MCF 10A (cell line): Measurements from ENCODE around the gene CDK17. TPM values are rescaled to one million over a fixed set of nuclear protein-coding genes. Genes with fewer than 3 reads are reported as not detected.

Source experiments
- BruUV-seq: library from RNA; stranded (reverse); fragments of 400-500 nt; replicated peaks from 2 replicates; lab custom pipeline; 2021; lab: Mats Ljungman, UMichigan
- CTCF ChIA-PET: fragments of 300-600 bp; sonication (Branson Sonifier 250); formaldehyde crosslinking; extraction: SDS; loops from one replicate; lab custom pipeline; 2021; ENCODE audit warnings: antibody characterized with exemption, inconsistent platforms; lab: Yijun Ruan, JAX
- POLR2A ChIA-PET: fragments of 300-600, 350-650 bp; sonication (Branson Sonifier 250); formaldehyde crosslinking; extraction: SDS; loops from one replicate; lab custom pipeline; 2020; ENCODE audit warnings: antibody characterized with exemption, inconsistent platforms; lab: Yijun Ruan, JAX
- DNase-seq: peaks from one replicate; pipeline ENCODE4 v3.0.0-alpha.2; 2018; ENCODE audit not compliant: unreplicated experiment
- H3K27ac Mint-ChIP-seq: one replicate; pipeline ENCODE4 v1.8.0; 2022; ENCODE audit warnings: mild to moderate bottlenecking, low read depth, mixed read lengths; ENCODE audit not compliant: unreplicated experiment
- H3K27me3 Mint-ChIP-seq: one replicate; pipeline ENCODE4 v1.8.0; 2022; ENCODE audit warnings: mixed read lengths; ENCODE audit not compliant: insufficient read depth, unreplicated experiment
- H3K36me3 Mint-ChIP-seq: one replicate; pipeline ENCODE4 v1.8.0; 2022; ENCODE audit warnings: mild to moderate bottlenecking, moderate library complexity, mixed read lengths; ENCODE audit not compliant: insufficient read depth, unreplicated experiment
- H3K4me1 Mint-ChIP-seq: one replicate; pipeline ENCODE4 v1.8.0; 2022; ENCODE audit warnings: mixed read lengths; ENCODE audit not compliant: insufficient read depth, unreplicated experiment
- H3K4me3 Mint-ChIP-seq: one replicate; pipeline ENCODE4 v1.8.0; 2022; ENCODE audit warnings: mild to moderate bottlenecking, moderate library complexity, mixed read lengths; ENCODE audit not compliant: unreplicated experiment
- H3K9me3 Mint-ChIP-seq: one replicate; pipeline ENCODE4 v1.8.0; 2022; ENCODE audit warnings: mixed read lengths; ENCODE audit not compliant: unreplicated experiment
- intact Hi-C: fragments of 100-400 bp; cut with micrococcal nuclease; formaldehyde crosslinking; loops from 2 replicates; pipeline ENCODE4 v1.14.1; 2022
- total RNA-seq: library from RNA; stranded (reverse); gene quantifications from 2 replicates; pipeline ENCODE4 v1.2.3, GENCODE V29; 2022
- TF ChIP-seq, protein P1 (sequence below): fragments of 200-600 bp; IDR thresholded peaks from one replicate; pipeline ENCODE4 v1.8.0; 2022; ENCODE audit warnings: antibody characterized with exemption, mild to moderate bottlenecking; ENCODE audit not compliant: unreplicated experiment

Gene CDK17
- total RNA-seq, 1 experiment from 2014 or later = 49.8 TPM

DNA sequence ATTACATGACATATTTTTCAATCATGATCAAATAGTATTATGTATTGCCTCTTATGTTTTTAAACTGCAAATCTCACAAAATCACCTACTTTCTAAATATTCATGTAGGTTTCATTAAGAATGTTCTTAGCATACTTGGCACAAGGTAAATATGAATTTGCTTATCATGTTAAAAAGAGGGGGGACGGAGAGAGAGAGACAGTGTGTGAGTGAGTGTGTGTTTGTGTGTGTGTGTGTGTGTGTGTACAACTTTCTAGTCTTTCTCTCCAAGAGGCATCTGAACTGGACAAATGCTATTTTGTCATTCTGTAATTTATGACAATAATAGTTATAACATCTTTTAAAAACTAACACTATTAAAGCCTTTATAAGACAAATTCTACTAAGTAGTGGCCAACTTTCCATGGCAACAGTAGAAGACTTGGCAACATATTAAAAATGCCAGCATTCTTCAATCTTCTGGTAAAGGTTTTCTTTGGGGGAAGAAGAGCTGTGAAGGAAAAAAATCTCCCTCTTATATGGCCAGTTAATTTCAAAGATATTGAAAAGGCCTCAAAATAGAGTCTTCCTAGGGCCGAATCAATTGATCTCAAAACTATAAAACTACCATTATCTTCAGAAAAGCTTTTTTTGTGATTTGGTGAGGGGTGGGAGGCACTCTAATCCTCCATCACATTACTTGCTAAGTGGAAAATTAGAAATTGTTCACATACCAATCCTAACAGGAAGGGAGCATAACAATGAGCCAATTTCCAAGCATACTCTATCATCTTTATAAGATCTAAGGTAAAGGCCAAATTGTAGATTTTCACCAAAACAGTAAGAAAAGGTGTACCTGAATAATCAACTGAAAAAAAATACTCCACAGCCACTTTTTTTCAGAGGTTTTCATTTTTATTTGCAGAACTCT is 28.2 kb downstream of the CDK17 start:
- POLR2A ChIA-PET = interaction anchor here (0.7 to 1.0 kb wide), 3 partner anchors 25 to 319 kb away, joined by 3 read pairs; no protein-coding TSS in a partner anchor
- no peaks in the 10 kb centered on the region for H3K36me3 Mint-ChIP-seq
- CTCF ChIA-PET = interaction anchor here (0.7 to 0.9 kb wide), 3 partner anchors 19 to 142 kb away, joined by 3 to 5 read pairs (median 4); no protein-coding TSS in a partner anchor
- no peaks in the 10 kb centered on the region for H3K27me3 Mint-ChIP-seq
- intact Hi-C loops = no loop called here
- H3K9me3 Mint-ChIP-seq = no peaks in the 10 kb centered on the region
- peak overlapping the region; percentile 40 for H3K27ac Mint-ChIP-seq
- BruUV-seq = no TSS peak
- H3K4me3 Mint-ChIP-seq = no peak overlapping the region
- peaks cover 33% of the 10 kb centered on the region for H3K4me1 Mint-ChIP-seq
- DNase-seq = no peak
- TF ChIP-seq, protein P1, sequence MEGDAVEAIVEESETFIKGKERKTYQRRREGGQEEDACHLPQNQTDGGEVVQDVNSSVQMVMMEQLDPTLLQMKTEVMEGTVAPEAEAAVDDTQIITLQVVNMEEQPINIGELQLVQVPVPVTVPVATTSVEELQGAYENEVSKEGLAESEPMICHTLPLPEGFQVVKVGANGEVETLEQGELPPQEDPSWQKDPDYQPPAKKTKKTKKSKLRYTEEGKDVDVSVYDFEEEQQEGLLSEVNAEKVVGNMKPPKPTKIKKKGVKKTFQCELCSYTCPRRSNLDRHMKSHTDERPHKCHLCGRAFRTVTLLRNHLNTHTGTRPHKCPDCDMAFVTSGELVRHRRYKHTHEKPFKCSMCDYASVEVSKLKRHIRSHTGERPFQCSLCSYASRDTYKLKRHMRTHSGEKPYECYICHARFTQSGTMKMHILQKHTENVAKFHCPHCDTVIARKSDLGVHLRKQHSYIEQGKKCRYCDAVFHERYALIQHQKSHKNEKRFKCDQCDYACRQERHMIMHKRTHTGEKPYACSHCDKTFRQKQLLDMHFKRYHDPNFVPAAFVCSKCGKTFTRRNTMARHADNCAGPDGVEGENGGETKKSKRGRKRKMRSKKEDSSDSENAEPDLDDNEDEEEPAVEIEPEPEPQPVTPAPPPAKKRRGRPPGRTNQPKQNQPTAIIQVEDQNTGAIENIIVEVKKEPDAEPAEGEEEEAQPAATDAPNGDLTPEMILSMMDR = no peak

DNA sequence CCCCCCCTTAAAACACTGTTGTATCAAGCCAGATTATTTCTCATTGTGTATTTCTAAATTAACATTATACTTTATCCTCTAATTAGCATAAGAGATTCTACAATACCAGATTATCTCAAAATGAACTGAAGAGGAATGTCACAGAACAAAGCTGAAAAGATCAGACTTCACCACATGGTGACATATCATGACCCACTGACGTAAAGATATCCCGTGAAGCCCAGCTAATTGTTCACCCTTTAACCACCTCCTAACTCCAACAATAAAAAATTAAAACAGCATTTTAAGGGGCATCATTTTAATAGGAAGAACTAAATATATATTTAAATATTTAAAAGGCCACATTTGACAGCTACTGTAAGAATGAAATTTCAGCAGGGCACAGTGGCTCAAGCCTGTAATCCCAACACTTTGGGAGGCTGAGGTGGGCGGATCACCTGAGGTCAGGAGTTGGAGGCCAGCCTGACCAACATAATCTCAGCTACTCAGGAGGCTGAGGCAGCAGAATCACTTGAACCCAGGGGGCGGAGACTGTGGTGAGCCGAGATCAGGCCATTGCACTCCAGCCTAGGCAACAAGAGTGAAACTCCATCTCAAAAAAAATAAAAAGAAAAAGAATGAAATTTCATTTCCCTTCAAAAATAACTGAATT is 29.0 kb downstream of the CDK17 start:
- Mint-ChIP-seq H3K36me3 (no peaks in the 10 kb centered on the region), H3K4me1 (peaks cover 33% of the 10 kb centered on the region), H3K27me3 (no peaks in the 10 kb centered on the region), H3K9me3 (no peaks in the 10 kb centered on the region), H3K4me3 (no peak overlapping the region), H3K27ac (peak overlapping the region; percentile 40)
- TF ChIP-seq, protein P1 = no peak
- ChIA-PET CTCF (interaction anchor here (0.6 to 1.0 kb wide), 3 partner anchors 14 to 30 kb away, joined by 3 to 5 read pairs (median 4); no protein-coding TSS in a partner anchor), POLR2A (interaction anchor here (0.7 to 1.6 kb wide), 3 partner anchors 8 to 318 kb away, joined by 3 to 4 read pairs (median 3); partner anchors contain the start of gene CDK17)
- intact Hi-C loops = no loop called here
- BruUV-seq = no TSS peak
- DNase-seq = no peak

DNA sequence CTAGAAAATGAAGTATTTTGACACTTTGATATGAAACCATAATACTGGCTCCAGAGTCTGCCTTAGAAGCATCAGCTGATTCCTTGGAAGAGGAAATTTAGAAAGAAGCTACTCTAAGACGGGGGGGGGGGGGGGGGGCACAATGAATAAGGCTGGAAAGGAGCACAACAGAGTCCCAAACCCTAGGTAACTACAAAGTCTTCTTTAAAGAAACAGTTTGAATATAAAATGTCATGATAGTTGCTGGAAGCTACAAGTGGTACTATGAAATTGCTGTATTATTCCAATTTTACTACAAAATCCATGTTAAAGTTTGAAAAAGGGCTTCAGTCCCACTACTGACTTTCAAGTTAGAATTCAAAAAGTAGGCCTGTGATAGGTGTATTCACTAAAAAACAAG is 31.6 kb downstream of the CDK17 start:
- Mint-ChIP-seq H3K4me3 (no peak overlapping the region), H3K4me1 (peaks cover 21% of the 10 kb centered on the region), H3K27me3 (no peaks in the 10 kb centered on the region), H3K36me3 (no peaks in the 10 kb centered on the region), H3K27ac (no peak overlapping the region), H3K9me3 (no peaks in the 10 kb centered on the region)
- CTCF ChIA-PET = interaction anchor here (0.6 kb wide), 1 partner anchor 33 kb away, joined by 3 read pairs; no protein-coding TSS in a partner anchor
- no peak for DNase-seq
- TF ChIP-seq, protein P1 = no peak
- intact Hi-C loops = no loop called here
- POLR2A ChIA-PET = interaction anchor here (1.2 kb wide), 1 partner anchor 15 kb away, joined by 3 read pairs; no protein-coding TSS in a partner anchor
- no TSS peak for BruUV-seq
